Thoracic aorta (tissue), 2 donors: Measurements from ENCODE around the gene ANTXR1. TPM values are rescaled to one million over a fixed set of nuclear protein-coding genes. Genes with fewer than 3 reads are reported as not detected.

Source experiments
- ATAC-seq: fragments of 150-250 bp; one replicate; pipeline ENCODE4 v1.8.0; 2017; ENCODE audit warnings: low read depth; ENCODE audit not compliant: insufficient number of reproducible peaks, low FRiP score
- DNase-seq: peaks from one replicate; pipeline ENCODE4 v3.0.0-alpha.2; 2020; ENCODE audit warnings: low spot score
- H3K27ac ChIP-seq, 2 donors: fragments of 200-600 bp; sonication (generic); 1 replicate in 1 of 2; 2 replicates in 1 of 2; pipeline ENCODE4 v1.5.1; 2016; ENCODE audit warnings: mild to moderate bottlenecking in 2 of 2, moderate library complexity in 2 of 2
- H3K27me3 ChIP-seq: fragments of 200-600 bp; sonication (generic); replicated peaks from 2 replicates; pipeline ENCODE4 v1.6.0; 2016; ENCODE audit warnings: mild to moderate bottlenecking; ENCODE audit not compliant: insufficient read depth
- H3K36me3 ChIP-seq: fragments of 200-600 bp; sonication (generic); one replicate; pipeline ENCODE4 v1.5.1; 2016
- H3K4me1 ChIP-seq, 2 donors: fragments of 200-600 bp; sonication (generic); 1 replicate in 1 of 2; 2 replicates in 1 of 2; pipeline versions ENCODE4 v1.5.1 to v1.6.0; 2016; ENCODE audit warnings: low read depth in 2 of 2, mild to moderate bottlenecking in 1 of 2; ENCODE audit not compliant: control insufficient read depth in 1 of 2
- H3K4me3 ChIP-seq: fragments of 200-600 bp; sonication (generic); 2 replicates; pipeline ENCODE4 v1.5.1; 2016; ENCODE audit warnings: mild to moderate bottlenecking
- H3K9me3 ChIP-seq: fragments of 200-600 bp; sonication (generic); 2 replicates; pipeline ENCODE4 v1.5.1; 2016
- CTCF ChIP-seq: fragments of 200-600 bp; sonication (generic); IDR thresholded peaks from one replicate; pipeline ENCODE4 v1.5.1; 2019; ENCODE audit warnings: antibody characterized with exemption
- total RNA-seq, 2 donors: library from RNA; depleted of rRNA; stranded (reverse); fragments of >200 nt; gene quantifications; one replicate each; pipeline versions ENCODE4 v1.1.0 to v1.2.3, GENCODE V29; 2016

Gene ANTXR1
- total RNA-seq, 2 donors from 2014 or later = 253 to 313 TPM

GRCh38 chr2:69238449-69239031 is 225.6 kb downstream of the ANTXR1 start:
- ATAC-seq (no peak), DNase-seq (no peak)
- Histone ChIP-seq H3K4me3 (no peak overlapping the region), H3K27ac (no peak overlapping the region), H3K36me3 (no peaks in the 10 kb centered on the region), H3K4me1 (peaks cover 0 to 16% of the 10 kb centered on the region in 2 donors), H3K9me3 (no peaks in the 10 kb centered on the region), H3K27me3 (no peaks in the 10 kb centered on the region)
- TF ChIP-seq CTCF = no peak

GRCh38 chr2:69241093-69241492 is 228.1 kb downstream of the ANTXR1 start:
- Histone ChIP-seq H3K27me3 (no peaks in the 10 kb centered on the region), H3K36me3 (peaks cover 5% of the 10 kb centered on the region), H3K4me1 (peaks cover 0 to 16% of the 10 kb centered on the region in 2 donors), H3K4me3 (no peak overlapping the region), H3K9me3 (no peaks in the 10 kb centered on the region), H3K27ac (no peak overlapping the region)
- TF ChIP-seq CTCF = no peak
- DNase-seq = no peak
- no peak for ATAC-seq

- TF ChIP-seq CTCF = no peak
- H3K36me3 ChIP-seq = peaks cover 8% of the 10 kb centered on the region
- no peak overlapping the region for H3K27ac ChIP-seq
- ATAC-seq (no peak), DNase-seq (no peak)
- H3K27me3 ChIP-seq = no peaks in the 10 kb centered on the region
- no peak overlapping the region for H3K4me3 ChIP-seq
- H3K9me3 ChIP-seq = no peaks in the 10 kb centered on the region
- H3K4me1 ChIP-seq = peaks cover 0 to 14% of the 10 kb centered on the region in 2 donors
Observed at GRCh38 chr2:69241664-69242514, 228.9 kb downstream of the ANTXR1 start.

- Histone ChIP-seq H3K4me1 (peaks cover 0 to 7% of the 10 kb centered on the region in 2 donors), H3K27me3 (no peaks in the 10 kb centered on the region), H3K4me3 (no peak overlapping the region), H3K36me3 (peaks cover 10% of the 10 kb centered on the region), H3K27ac (no peak overlapping the region), H3K9me3 (no peaks in the 10 kb centered on the region)
- DNase-seq = no peak
- TF ChIP-seq CTCF = no peak
- no peak for ATAC-seq
Observed at GRCh38 chr2:69242651-69243051, 229.7 kb downstream of the ANTXR1 start.

- H3K27me3 ChIP-seq = no peaks in the 10 kb centered on the region
- ATAC-seq (no peak), DNase-seq (no peak)
- peaks cover 10% of the 10 kb centered on the region for H3K36me3 ChIP-seq
- H3K4me1 ChIP-seq = peaks cover 0 to 7% of the 10 kb centered on the region in 2 donors
- no peaks in the 10 kb centered on the region for H3K9me3 ChIP-seq
- no peak overlapping the region for H3K4me3 ChIP-seq
- no peak overlapping the region for H3K27ac ChIP-seq
- TF ChIP-seq CTCF = no peak
Observed at GRCh38 chr2:69243652-69244051, 230.7 kb downstream of the ANTXR1 start.
